22Rv1 (cell line): ENCODE data around the gene LEMD2.

Experiments used
- H3K27ac ChIP-seq: fragments of 450-650 bp; 2 replicates; pipeline ENCODE4 v1.5.1; 2017
- CTCF ChIP-seq: fragments of 450-650 bp; IDR thresholded peaks from 2 replicates; pipeline ENCODE4 v1.5.1; 2017; ENCODE audit warnings: mild to moderate bottlenecking
- ZFX ChIP-seq: fragments of 450-650 bp; IDR thresholded peaks from 2 replicates; pipeline ENCODE4 v1.6.1; 2017; ENCODE audit warnings: antibody characterized with exemption, borderline replicate concordance

Gene LEMD2

GRCh38 chr6:33776764-33777163, 12.2 kb downstream of the LEMD2 start:
- H3K27ac ChIP-seq, result no peak overlapping the region
- TF ChIP-seq CTCF (no peak), ZFX (no peak)

GRCh38 chr6:33776186-33776585, 12.7 kb downstream of the LEMD2 start:
- no peak overlapping the region for H3K27ac ChIP-seq
- TF ChIP-seq CTCF (no peak), ZFX (no peak)

GRCh38 chr6:33774774-33775173, 14.2 kb downstream of the LEMD2 start:
- no peak overlapping the region for H3K27ac ChIP-seq
- TF ChIP-seq CTCF, result no peak
- no peak for TF ChIP-seq ZFX

GRCh38 chr6:33772902-33773472, 15.9 kb downstream of the LEMD2 start:
- no peak for TF ChIP-seq ZFX
- no peak for TF ChIP-seq CTCF
- no peak overlapping the region for H3K27ac ChIP-seq

GRCh38 chr6:33772082-33772830, 16.7 kb downstream of the LEMD2 start:
- TF ChIP-seq CTCF, result no peak
- TF ChIP-seq ZFX, result no peak
- H3K27ac ChIP-seq, result no peak overlapping the region

- TF ChIP-seq CTCF (peak; percentile 97), ZFX (no peak)
- no peak overlapping the region for H3K27ac ChIP-seq
Observed at GRCh38 chr6:33771146-33772081, 17.5 kb downstream of the LEMD2 start.
